Endothelial cell of umbilical vein (primary cell): Measurements from ENCODE around the gene KAZN. TPM values are rescaled to one million over a fixed set of nuclear protein-coding genes. Genes with fewer than 3 reads are reported as not detected.

Experiments
- BruUV-seq: library from RNA; stranded (reverse); fragments of 400-500 nt; replicated peaks from 2 replicates; lab custom pipeline; 2021; lab: Mats Ljungman, UMichigan
- CTCF ChIA-PET: fragments of 300-600, 350-600 bp; sonication (Branson Sonifier 250); formaldehyde crosslinking; loops from one replicate; lab custom pipeline; 2021; ENCODE audit warnings: antibody characterized with exemption, inconsistent platforms; lab: Charles Lee
- POLR2A ChIA-PET: fragments of 300-600, 350-600 bp; sonication (Branson Sonifier 250); formaldehyde crosslinking; loops from one replicate; lab custom pipeline; 2021; ENCODE audit warnings: antibody characterized with exemption, inconsistent platforms; lab: Charles Lee
- DNase-seq: peaks from one replicate; pipeline ENCODE4 v3.0.0-alpha.2; 2011; ENCODE audit warnings: low read depth, low spot score
- FAIRE-seq: peaks from 2 replicates; lab custom pipeline; 2011; peaks lifted over from hg19 to GRCh38; lab: Jason Lieb, UNC
- H2AFZ ChIP-seq: 2 replicates; pipeline ENCODE4 v1.6.0; 2012; ENCODE audit warnings: low read depth, low read length, control low read depth, inconsistent platforms
- H3K27ac ChIP-seq: 2 replicates; pipeline ENCODE4 v1.5.1; 2011; ENCODE audit warnings: low read depth, mild to moderate bottlenecking, control low read depth, low read length, moderate library complexity; ENCODE audit not compliant: insufficient read depth
- H3K27me3 ChIP-seq, 2 experiments: 2 replicates each; pipeline versions ENCODE4 v1.6.0 to v1.6.1; 2011; ENCODE audit warnings: low read length in 2 of 2, mixed read lengths in 1 of 2; ENCODE audit not compliant: control insufficient read depth in 2 of 2, insufficient read depth in 2 of 2
- H3K36me3 ChIP-seq, 2 experiments: 2 replicates in 1 of 2; 3 replicates in 1 of 2; pipeline ENCODE4 v1.5.1; 2011; ENCODE audit warnings: low read length in 2 of 2, mild to moderate bottlenecking in 1 of 2, moderate library complexity in 1 of 2; ENCODE audit not compliant: control insufficient read depth in 2 of 2, insufficient read depth in 2 of 2; ENCODE audit errors: extremely low read depth in 1 of 2
- H3K4me1 ChIP-seq: 3 replicates; pipeline ENCODE4 v1.5.1; 2011; ENCODE audit warnings: mild to moderate bottlenecking, low read length; ENCODE audit not compliant: control insufficient read depth, insufficient read depth; ENCODE audit errors: extremely low read depth
- H3K4me2 ChIP-seq: 2 replicates; pipeline ENCODE4 v1.6.1; 2011; ENCODE audit warnings: low read length, control low read depth, mixed read lengths; ENCODE audit not compliant: insufficient read depth
- H3K4me3 ChIP-seq, 3 experiments: fragments of 200-600 bp in 1 of 3; sonication (generic), shearing (Covaris generic) in 1 of 3; replicated peaks in 1 of 3; 2 replicates each; pipeline ENCODE4 v1.5.1; 2011 to 2016; ENCODE audit warnings: control low read depth in 3 of 3, low read length in 3 of 3, mild to moderate bottlenecking in 2 of 3, inconsistent platforms in 1 of 3, low read depth in 1 of 3, moderate library complexity in 1 of 3; ENCODE audit not compliant: insufficient read depth in 1 of 3
- H3K79me2 ChIP-seq: 2 replicates; pipeline ENCODE4 v1.6.0; 2012; ENCODE audit warnings: low read length, inconsistent platforms; ENCODE audit not compliant: control insufficient read depth, insufficient read depth
- H3K9ac ChIP-seq: replicated peaks from 2 replicates; pipeline ENCODE3; 2011; ENCODE audit warnings: low read length, control low read depth; ENCODE audit not compliant: insufficient read depth; ENCODE audit errors: extremely low read depth
- H3K9me1 ChIP-seq: replicated peaks from 3 replicates; pipeline ENCODE4 v1.6.0; 2011; ENCODE audit warnings: mild to moderate bottlenecking, low read length; ENCODE audit not compliant: control insufficient read depth, insufficient read depth; ENCODE audit errors: extremely low read depth
- H3K9me3 ChIP-seq: replicated peaks from 2 replicates; pipeline ENCODE4 v1.5.1; 2012; ENCODE audit warnings: low read length, inconsistent platforms; ENCODE audit not compliant: control insufficient read depth, insufficient read depth
- H4K20me1 ChIP-seq: replicated peaks from 2 replicates; pipeline ENCODE3; 2011; ENCODE audit warnings: mild to moderate bottlenecking, low read length; ENCODE audit not compliant: control insufficient read depth, insufficient read depth; ENCODE audit errors: extremely low read depth
- EZH2 ChIP-seq: IDR thresholded peaks from 2 replicates; pipeline ENCODE4 v1.6.1; 2012; ENCODE audit warnings: borderline replicate concordance, low read depth, mild to moderate bottlenecking, moderate library complexity, low read length, inconsistent platforms; ENCODE audit not compliant: severe bottlenecking
- GATA2 ChIP-seq: IDR thresholded peaks from 2 replicates; pipeline ENCODE4 v1.7.0; 2011; ENCODE audit warnings: low read depth, mild to moderate bottlenecking, moderate library complexity, mixed read lengths, low read length; ENCODE audit not compliant: insufficient read length, insufficient read depth
- JUN ChIP-seq: IDR thresholded peaks from 2 replicates; pipeline ENCODE4 v1.6.1; 2011; ENCODE audit warnings: borderline replicate concordance, low read depth; ENCODE audit not compliant: insufficient read length, insufficient read depth
- MYC ChIP-seq: IDR thresholded peaks from one replicate; pipeline ENCODE4 v1.6.1; 2011; ENCODE audit warnings: mild to moderate bottlenecking, low read depth, low read length
- POLR2A ChIP-seq: IDR thresholded peaks from 2 replicates; pipeline ENCODE4 v1.6.1; 2012; ENCODE audit warnings: low read depth, mild to moderate bottlenecking, control low read depth, low read length
- POLR2AphosphoS5 ChIP-seq: IDR thresholded peaks from 2 replicates; pipeline ENCODE4 v1.6.1; 2012; ENCODE audit warnings: low read depth, mild to moderate bottlenecking, control low read depth, low read length, moderate library complexity; ENCODE audit not compliant: insufficient read depth
- dilution Hi-C: fragments of 300-500 bp; cut with MboI; formaldehyde crosslinking; loops from one replicate; pipeline ENCODE4 v1.15.0; 2019; ENCODE audit warnings: low sequenced_read_pairs; ENCODE audit not compliant: extremely low pct_ligation_motif_present
- intact Hi-C: fragments of 100-400 bp; cut with micrococcal nuclease; formaldehyde crosslinking; loops from one replicate; pipeline ENCODE4 v1.10.0; 2022
- polyA plus RNA-seq, 4 experiments: library from polyadenylated mRNA; depleted of rRNA in 3 of 4; stranded (reverse) in 3 of 4; unstranded in 1 of 4; fragments of >200 nt; gene quantifications; 2 replicates each; pipeline versions ENCODE4 v1.2.1 to v1.2.3, GENCODE V29; 2011 to 2012; ENCODE audit warnings: missing spikeins in 1 of 4
- total RNA-seq: library from RNA; stranded (reverse); gene quantifications from 2 replicates; pipeline ENCODE4 v1.2.3, GENCODE V29; 2021
- TF ChIP-seq, protein P1 (sequence below): IDR thresholded peaks from 2 replicates; pipeline ENCODE4 v1.6.1; 2011; ENCODE audit not compliant: insufficient read depth, insufficient read length
- TF ChIP-seq, protein P2 (sequence below), 2 donors: IDR thresholded peaks; 1 replicate in 1 of 2; 2 replicates in 1 of 2; pipeline ENCODE4 v1.5.1; 2011; ENCODE audit warnings: low read length in 2 of 2, mild to moderate bottlenecking in 2 of 2, moderate library complexity in 2 of 2, control low read depth in 1 of 2, inconsistent platforms in 1 of 2, low read depth in 1 of 2; ENCODE audit not compliant: insufficient read depth in 1 of 2; ENCODE audit errors: extremely low read depth in 1 of 2

The KAZN gene
- total and polyA plus RNA-seq, 2 donors (not counting 3 experiments of a cell fraction or from before 2014, with no cell fraction given) = 1.6 to 5.8 TPM

DNA sequence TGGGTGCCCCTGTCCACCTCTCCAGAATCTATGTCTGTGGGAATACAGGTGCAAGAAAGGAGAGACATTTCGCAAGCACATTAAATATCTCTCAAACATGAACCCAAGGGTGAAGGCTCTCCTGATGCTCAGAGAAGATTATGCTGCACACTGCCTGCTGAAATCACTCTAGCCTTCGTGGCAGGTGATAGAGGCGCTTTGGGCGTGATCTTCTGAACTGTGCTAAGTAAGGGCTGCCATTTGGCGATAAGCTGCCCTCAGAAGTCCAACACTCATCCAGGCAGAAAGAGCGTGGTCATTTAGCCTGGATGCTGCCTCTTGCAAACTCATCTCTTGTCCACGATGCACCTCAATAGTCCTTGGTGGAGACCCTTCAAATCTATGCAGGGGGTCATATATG, 241.9 kb downstream of the KAZN start:
- no peaks in the 10 kb centered on the region for H3K79me2 ChIP-seq
- no peak for FAIRE-seq
- dilution Hi-C loops = no loop called here

More for the DNA sequence above, 241.9 kb downstream of the KAZN start:
- H2AFZ ChIP-seq = no peak overlapping the region
- no peak overlapping the region for H3K27ac ChIP-seq
- no peaks in the 10 kb centered on the region for H3K4me1 ChIP-seq
- TF ChIP-seq JUN (no peak), MYC (no peak), POLR2AphosphoS5 (no peak), EZH2 (no peak), GATA2 (no peak), POLR2A (no peak)
- TF ChIP-seq, protein P1, sequence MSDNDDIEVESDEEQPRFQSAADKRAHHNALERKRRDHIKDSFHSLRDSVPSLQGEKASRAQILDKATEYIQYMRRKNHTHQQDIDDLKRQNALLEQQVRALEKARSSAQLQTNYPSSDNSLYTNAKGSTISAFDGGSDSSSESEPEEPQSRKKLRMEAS = no peak
- TF ChIP-seq, protein P2, sequence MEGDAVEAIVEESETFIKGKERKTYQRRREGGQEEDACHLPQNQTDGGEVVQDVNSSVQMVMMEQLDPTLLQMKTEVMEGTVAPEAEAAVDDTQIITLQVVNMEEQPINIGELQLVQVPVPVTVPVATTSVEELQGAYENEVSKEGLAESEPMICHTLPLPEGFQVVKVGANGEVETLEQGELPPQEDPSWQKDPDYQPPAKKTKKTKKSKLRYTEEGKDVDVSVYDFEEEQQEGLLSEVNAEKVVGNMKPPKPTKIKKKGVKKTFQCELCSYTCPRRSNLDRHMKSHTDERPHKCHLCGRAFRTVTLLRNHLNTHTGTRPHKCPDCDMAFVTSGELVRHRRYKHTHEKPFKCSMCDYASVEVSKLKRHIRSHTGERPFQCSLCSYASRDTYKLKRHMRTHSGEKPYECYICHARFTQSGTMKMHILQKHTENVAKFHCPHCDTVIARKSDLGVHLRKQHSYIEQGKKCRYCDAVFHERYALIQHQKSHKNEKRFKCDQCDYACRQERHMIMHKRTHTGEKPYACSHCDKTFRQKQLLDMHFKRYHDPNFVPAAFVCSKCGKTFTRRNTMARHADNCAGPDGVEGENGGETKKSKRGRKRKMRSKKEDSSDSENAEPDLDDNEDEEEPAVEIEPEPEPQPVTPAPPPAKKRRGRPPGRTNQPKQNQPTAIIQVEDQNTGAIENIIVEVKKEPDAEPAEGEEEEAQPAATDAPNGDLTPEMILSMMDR (IDR thresholded peaks at IDR 0.05; ENCODE audit: extremely low read depth in 1 of 2, insufficient read depth in 1 of 2, low read depth in 1 of 2, low read length in 2 of 2) = no peak
- DNase-seq = no peak
- no peak overlapping the region for H3K4me3 ChIP-seq
- no peaks in the 10 kb centered on the region for H4K20me1 ChIP-seq
- H3K27me3 ChIP-seq = no peaks in the 10 kb centered on the region
- ChIA-PET CTCF (no interaction called here), POLR2A (no interaction called here)
- H3K9ac ChIP-seq = no peak overlapping the region
- no peaks in the 10 kb centered on the region for H3K9me1 ChIP-seq
- intact Hi-C loops = no loop called here
- no TSS peak for BruUV-seq
- H3K4me2 ChIP-seq = no peak overlapping the region
- H3K36me3 ChIP-seq = no peaks in the 10 kb centered on the region
- no peaks in the 10 kb centered on the region for H3K9me3 ChIP-seq
